ENCODE data around the gene SLC35A4.

DNA sequence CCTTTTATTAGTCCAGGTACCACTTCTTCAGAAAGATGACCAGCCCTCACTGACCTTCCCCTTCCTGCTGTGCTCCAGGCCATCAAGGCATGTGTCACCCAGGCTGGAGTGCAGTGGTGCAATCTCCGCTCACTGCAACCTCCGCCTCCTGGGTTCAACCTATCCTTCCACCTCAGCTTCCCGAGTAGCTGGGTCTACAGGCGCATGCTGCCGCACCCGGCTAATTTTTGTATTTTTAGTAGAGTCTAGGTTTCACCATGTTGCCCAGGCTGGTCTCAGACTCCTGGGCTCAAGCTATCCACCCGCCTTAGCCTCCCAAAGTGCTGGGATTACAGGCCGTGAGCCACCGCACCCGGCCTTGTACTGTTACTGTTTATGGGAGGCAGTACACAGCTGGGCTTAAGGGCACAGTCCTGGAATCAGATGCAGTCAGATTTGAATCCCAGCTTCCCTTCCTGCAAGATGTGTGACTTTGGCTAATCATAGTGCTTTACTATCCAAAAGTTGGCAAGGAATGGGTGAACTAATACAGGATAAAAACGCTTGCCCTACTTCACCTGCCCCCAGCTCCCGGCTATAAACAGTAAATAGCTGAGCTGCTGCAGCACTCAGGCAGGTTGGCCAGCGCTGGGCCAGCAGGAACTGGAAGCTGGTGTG, 17.6 kb upstream of the SLC35A4 start:
- TF ChIP-seq JUND (IDR thresholded peaks at IDR 0.05): peak in 1 of 2 donors; percentile 7
- TF ChIP-seq, protein P1, sequence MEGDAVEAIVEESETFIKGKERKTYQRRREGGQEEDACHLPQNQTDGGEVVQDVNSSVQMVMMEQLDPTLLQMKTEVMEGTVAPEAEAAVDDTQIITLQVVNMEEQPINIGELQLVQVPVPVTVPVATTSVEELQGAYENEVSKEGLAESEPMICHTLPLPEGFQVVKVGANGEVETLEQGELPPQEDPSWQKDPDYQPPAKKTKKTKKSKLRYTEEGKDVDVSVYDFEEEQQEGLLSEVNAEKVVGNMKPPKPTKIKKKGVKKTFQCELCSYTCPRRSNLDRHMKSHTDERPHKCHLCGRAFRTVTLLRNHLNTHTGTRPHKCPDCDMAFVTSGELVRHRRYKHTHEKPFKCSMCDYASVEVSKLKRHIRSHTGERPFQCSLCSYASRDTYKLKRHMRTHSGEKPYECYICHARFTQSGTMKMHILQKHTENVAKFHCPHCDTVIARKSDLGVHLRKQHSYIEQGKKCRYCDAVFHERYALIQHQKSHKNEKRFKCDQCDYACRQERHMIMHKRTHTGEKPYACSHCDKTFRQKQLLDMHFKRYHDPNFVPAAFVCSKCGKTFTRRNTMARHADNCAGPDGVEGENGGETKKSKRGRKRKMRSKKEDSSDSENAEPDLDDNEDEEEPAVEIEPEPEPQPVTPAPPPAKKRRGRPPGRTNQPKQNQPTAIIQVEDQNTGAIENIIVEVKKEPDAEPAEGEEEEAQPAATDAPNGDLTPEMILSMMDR (IDR thresholded peaks at IDR 0.05; ENCODE audit: low read depth, low read length, missing input control): no peak
- TF ChIP-seq YY1 (IDR thresholded peaks at IDR 0.05): peak; percentile 48
- TF ChIP-seq, protein P2, sequence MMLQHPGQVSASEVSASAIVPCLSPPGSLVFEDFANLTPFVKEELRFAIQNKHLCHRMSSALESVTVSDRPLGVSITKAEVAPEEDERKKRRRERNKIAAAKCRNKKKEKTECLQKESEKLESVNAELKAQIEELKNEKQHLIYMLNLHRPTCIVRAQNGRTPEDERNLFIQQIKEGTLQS (IDR thresholded peaks at IDR 0.05): no peak
- TF ChIP-seq, protein P3, sequence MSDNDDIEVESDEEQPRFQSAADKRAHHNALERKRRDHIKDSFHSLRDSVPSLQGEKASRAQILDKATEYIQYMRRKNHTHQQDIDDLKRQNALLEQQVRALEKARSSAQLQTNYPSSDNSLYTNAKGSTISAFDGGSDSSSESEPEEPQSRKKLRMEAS (IDR thresholded peaks at IDR 0.05): no peak
- peak; percentile 98 for TF ChIP-seq SP1 (IDR thresholded peaks at IDR 0.05)
- TF ChIP-seq, protein P4, sequence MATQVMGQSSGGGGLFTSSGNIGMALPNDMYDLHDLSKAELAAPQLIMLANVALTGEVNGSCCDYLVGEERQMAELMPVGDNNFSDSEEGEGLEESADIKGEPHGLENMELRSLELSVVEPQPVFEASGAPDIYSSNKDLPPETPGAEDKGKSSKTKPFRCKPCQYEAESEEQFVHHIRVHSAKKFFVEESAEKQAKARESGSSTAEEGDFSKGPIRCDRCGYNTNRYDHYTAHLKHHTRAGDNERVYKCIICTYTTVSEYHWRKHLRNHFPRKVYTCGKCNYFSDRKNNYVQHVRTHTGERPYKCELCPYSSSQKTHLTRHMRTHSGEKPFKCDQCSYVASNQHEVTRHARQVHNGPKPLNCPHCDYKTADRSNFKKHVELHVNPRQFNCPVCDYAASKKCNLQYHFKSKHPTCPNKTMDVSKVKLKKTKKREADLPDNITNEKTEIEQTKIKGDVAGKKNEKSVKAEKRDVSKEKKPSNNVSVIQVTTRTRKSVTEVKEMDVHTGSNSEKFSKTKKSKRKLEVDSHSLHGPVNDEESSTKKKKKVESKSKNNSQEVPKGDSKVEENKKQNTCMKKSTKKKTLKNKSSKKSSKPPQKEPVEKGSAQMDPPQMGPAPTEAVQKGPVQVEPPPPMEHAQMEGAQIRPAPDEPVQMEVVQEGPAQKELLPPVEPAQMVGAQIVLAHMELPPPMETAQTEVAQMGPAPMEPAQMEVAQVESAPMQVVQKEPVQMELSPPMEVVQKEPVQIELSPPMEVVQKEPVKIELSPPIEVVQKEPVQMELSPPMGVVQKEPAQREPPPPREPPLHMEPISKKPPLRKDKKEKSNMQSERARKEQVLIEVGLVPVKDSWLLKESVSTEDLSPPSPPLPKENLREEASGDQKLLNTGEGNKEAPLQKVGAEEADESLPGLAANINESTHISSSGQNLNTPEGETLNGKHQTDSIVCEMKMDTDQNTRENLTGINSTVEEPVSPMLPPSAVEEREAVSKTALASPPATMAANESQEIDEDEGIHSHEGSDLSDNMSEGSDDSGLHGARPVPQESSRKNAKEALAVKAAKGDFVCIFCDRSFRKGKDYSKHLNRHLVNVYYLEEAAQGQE (IDR thresholded peaks at IDR 0.05): peak; percentile 92
- TF ChIP-seq TAF1 (conservative IDR thresholded peaks at IDR 0.05): no peak
- TF ChIP-seq RAD21 (IDR thresholded peaks at IDR 0.05): no peak
- TF ChIP-seq FOXA1 (IDR thresholded peaks at IDR 0.05): no peak
- TF ChIP-seq EGR1 (IDR thresholded peaks at IDR 0.05; ENCODE audit: low read depth in 2 of 2): no peak
- TF ChIP-seq, protein P5, sequence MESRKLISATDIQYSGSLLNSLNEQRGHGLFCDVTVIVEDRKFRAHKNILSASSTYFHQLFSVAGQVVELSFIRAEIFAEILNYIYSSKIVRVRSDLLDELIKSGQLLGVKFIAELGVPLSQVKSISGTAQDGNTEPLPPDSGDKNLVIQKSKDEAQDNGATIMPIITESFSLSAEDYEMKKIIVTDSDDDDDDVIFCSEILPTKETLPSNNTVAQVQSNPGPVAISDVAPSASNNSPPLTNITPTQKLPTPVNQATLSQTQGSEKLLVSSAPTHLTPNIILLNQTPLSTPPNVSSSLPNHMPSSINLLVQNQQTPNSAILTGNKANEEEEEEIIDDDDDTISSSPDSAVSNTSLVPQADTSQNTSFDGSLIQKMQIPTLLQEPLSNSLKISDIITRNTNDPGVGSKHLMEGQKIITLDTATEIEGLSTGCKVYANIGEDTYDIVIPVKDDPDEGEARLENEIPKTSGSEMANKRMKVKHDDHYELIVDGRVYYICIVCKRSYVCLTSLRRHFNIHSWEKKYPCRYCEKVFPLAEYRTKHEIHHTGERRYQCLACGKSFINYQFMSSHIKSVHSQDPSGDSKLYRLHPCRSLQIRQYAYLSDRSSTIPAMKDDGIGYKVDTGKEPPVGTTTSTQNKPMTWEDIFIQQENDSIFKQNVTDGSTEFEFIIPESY (IDR thresholded peaks at IDR 0.05): no peak
